Thyroid gland (tissue), 4 donors: ENCODE data around the gene TUBGCP2.

Source experiments
- CTCF ChIP-seq, 6 experiments: fragments of 200-600 bp in 3 of 6; fragments of 450-650 bp in 3 of 6; sonication (generic) in 3 of 6; IDR thresholded peaks; one replicate each; pipeline ENCODE4 v1.5.1; 2016 to 2019; ENCODE audit warnings: antibody characterized with exemption in 6 of 6, mild to moderate bottlenecking in 2 of 6, inconsistent platforms in 1 of 6, moderate library complexity in 1 of 6
- POLR2A ChIP-seq, 2 donors: fragments of 450-650 bp; IDR thresholded peaks; one replicate each; pipeline ENCODE4 v1.6.1; 2017; ENCODE audit warnings: antibody characterized with exemption in 2 of 2, mild to moderate bottlenecking in 2 of 2, moderate library complexity in 1 of 2

- TF ChIP-seq CTCF (IDR thresholded peaks at IDR 0.05) (no peak), POLR2A (IDR thresholded peaks at IDR 0.05) (no peak)
These were observed 538 bp upstream of the TUBGCP2 start for GRCh38 chr10:133309100-133309719.
